HUES6 (cell line): ENCODE measurements around the gene SLC13A4.

ENCODE experiments used
- H3K27ac ChIP-seq: 2 replicates; pipeline ENCODE4 v1.7.0; 2013; ENCODE audit warnings: low read depth, mild to moderate bottlenecking, low read length, inconsistent platforms
- H3K27me3 ChIP-seq: 2 replicates; pipeline ENCODE4 v1.6.1; 2013; ENCODE audit warnings: low read length; ENCODE audit not compliant: control insufficient read depth, insufficient read depth
- H3K36me3 ChIP-seq: 2 replicates; pipeline ENCODE4 v1.6.1; 2013; ENCODE audit warnings: low read length; ENCODE audit not compliant: control insufficient read depth, insufficient read depth
- H3K4me1 ChIP-seq: 2 replicates; pipeline ENCODE4 v1.6.1; 2013; ENCODE audit warnings: low read length; ENCODE audit not compliant: control insufficient read depth, insufficient read depth
- H3K4me3 ChIP-seq: 2 replicates; pipeline ENCODE4 v1.5.1; 2013; ENCODE audit warnings: low read depth, low read length
- H3K9ac ChIP-seq: one replicate; pipeline ENCODE4 v1.6.1; 2013; ENCODE audit warnings: mild to moderate bottlenecking, low read length
- H3K9me3 ChIP-seq: 2 replicates; pipeline ENCODE4 v1.6.1; 2013; ENCODE audit warnings: low read depth, low read length; ENCODE audit not compliant: control insufficient read depth, insufficient read depth

Gene SLC13A4

DNA sequence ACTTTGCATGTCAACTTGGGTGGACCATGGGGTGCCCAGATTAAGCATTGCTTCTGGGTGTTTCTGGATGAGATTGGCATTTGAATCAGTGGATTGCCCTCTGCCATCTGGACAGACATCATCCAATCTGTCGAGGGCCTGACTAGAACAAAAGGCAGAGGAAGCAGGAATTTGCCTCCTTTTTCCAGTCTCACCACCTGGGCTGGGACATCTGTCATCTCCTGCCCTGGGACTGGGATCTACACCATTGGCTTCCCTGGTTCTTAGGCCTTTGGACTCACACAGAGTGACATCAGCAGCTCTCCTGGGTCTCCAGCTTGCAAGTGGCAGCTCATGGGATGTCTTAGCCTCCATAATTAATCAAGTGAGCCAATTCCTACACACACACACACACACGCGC lies 10.3 kb downstream of the SLC13A4 start:
- Histone ChIP-seq H3K4me1 (peaks cover 25% of the 10 kb centered on the region), H3K9me3 (no peaks in the 10 kb centered on the region), H3K27me3 (no peaks in the 10 kb centered on the region), H3K9ac (no peak overlapping the region), H3K27ac (no peak overlapping the region), H3K4me3 (no peak overlapping the region), H3K36me3 (no peaks in the 10 kb centered on the region)

DNA sequence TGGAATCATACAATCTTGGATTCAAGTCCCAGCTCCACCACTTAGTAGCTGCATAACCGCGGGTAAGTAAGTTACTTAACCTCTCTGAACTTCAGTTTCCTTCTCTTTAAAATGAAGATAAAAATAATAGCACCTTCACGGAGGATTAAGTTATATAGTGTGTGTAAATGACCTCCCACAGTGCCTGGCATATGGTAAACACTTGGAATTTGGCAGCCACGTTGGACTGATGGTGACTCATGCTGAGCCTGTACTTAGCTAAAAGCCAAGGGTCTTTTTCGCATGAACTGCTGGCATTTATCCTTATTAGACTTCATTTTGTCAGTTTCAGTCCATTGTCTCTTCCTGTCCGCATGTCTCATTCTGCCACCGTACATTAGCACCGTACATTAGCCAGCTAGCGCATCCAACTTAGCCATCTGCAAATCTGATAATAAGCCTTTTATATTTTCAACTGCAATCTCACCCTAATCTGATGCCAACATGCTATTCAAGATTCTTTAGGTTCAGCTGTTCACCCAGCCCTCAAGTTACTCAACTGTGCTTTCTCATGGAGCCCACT lies 11.2 kb downstream of the SLC13A4 start:
- peaks cover 27% of the 10 kb centered on the region for H3K4me1 ChIP-seq
- H3K27me3 ChIP-seq, result no peaks in the 10 kb centered on the region
- no peaks in the 10 kb centered on the region for H3K9me3 ChIP-seq
- no peak overlapping the region for H3K9ac ChIP-seq
- no peaks in the 10 kb centered on the region for H3K36me3 ChIP-seq
- H3K27ac ChIP-seq, result no peak overlapping the region
- H3K4me3 ChIP-seq, result no peak overlapping the region

DNA sequence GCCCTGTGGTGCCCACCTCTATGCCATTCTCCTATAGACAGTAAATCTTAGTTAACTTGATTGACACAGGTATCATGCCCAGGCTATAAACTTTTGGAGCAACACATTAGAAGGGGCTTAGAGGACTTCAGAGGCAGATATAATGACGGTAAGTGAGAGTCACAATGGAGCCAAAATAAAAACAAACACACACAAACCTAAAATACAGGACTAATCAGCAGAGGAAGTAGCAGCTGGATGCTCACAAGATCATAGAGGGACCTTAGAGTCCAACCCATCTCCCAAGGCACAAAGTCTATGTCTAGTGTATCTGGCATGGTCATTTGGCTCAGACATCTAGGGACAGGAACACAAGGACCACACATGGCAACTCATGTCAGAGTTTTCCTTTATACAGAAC lies 12.3 kb downstream of the SLC13A4 start:
- H3K9me3 ChIP-seq, result no peaks in the 10 kb centered on the region
- no peak overlapping the region for H3K4me3 ChIP-seq
- H3K9ac ChIP-seq, result no peak overlapping the region
- peaks cover 33% of the 10 kb centered on the region for H3K4me1 ChIP-seq
- no peaks in the 10 kb centered on the region for H3K27me3 ChIP-seq
- H3K36me3 ChIP-seq, result no peaks in the 10 kb centered on the region
- H3K27ac ChIP-seq, result no peak overlapping the region

DNA sequence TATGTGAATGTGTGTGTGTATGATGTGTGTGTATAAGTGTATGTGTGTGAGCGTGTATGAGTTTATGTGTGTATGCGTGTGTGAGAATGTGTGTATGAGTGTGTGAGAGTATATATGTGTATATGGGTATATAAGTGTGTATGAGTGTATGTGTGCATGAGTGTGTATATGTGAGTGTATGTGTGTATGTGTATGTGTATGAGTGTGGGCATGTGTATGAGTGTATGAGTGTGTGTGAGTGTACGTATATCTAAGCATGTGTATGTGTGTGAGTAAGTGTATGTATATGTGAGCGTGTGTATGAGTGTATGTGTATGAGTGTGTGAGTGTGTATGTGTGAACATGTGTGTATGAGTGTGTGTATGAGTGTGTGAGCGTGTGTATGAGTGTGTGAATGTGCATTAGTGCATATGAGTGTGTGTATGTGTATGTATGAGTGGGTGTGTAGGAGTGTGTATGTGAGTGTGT lies 12.9 kb downstream of the SLC13A4 start:
- Histone ChIP-seq H3K4me3 (no peak overlapping the region), H3K9ac (no peak overlapping the region), H3K27ac (no peak overlapping the region)

DNA sequence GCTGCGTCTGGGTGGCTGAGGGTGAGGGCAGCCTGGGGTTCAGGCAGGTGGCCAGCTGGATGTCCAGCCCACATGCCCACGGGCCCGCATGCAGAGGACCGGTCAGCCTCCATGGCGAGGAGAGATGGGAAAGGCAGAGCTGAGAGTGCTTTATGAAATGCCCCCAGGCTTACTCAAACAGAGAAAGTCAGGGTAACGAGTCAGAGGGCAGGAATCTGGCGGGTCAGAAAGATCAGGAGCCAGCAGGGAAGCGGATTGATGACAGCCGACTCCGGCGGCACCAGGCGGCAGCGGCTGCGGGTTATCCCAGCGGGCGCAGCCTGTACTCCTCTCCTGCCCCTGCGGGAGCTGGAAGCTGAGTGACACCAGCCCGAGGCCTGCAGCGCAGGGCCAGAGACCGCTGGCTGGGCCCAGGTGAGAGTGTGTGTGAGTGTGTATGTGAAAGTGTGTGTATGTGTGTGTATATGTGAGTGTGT lies 13.4 kb downstream of the SLC13A4 start:
- Histone ChIP-seq H3K27ac (no peak overlapping the region), H3K4me1 (peaks cover 35% of the 10 kb centered on the region), H3K36me3 (no peaks in the 10 kb centered on the region), H3K9me3 (no peaks in the 10 kb centered on the region), H3K9ac (peak overlapping the region; percentile 39), H3K27me3 (no peaks in the 10 kb centered on the region), H3K4me3 (peak overlapping the region; percentile 11; the same call in 1 of the 2 replicates)

More for the DNA sequence above, 12.9 kb downstream of the SLC13A4 start:
- no peaks in the 10 kb centered on the region for H3K36me3 ChIP-seq
- H3K9me3 ChIP-seq, result no peaks in the 10 kb centered on the region
- H3K4me1 ChIP-seq, result peaks cover 35% of the 10 kb centered on the region
- no peaks in the 10 kb centered on the region for H3K27me3 ChIP-seq

DNA sequence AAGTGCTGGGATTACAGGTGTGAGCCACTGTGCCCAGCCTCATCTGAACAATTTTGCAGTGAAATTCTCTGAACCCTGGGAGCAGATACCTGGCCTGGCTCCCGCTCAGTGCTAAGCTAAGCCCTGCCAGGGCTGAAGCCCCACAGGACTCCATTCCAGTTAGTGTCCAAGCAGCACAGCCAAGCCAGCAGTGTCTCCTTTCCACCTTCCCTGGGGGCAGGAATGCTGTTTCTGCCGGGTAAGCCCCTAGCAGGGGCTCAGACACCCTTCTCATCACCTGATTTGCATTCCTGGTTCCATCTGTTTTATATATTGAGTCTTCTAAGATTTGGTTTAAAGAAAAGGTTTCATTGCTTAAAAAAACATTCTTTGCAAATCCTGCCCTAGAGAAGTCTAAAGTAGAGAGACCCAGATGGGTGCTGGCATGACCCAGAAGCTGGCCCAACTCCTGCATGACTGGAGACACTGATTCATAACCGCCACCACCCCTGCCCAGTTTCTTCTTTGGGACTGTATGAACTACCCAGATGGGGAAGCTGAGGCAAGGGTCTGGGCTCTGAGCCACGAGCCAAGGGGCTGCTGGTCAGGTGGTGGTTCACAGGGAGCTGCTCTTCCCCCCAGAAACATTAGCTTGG lies 14.0 kb downstream of the SLC13A4 start:
- peak overlapping the region; percentile 11; the same call in 1 of the 2 replicates for H3K4me3 ChIP-seq
- H3K36me3 ChIP-seq, result no peaks in the 10 kb centered on the region
- H3K27me3 ChIP-seq, result no peaks in the 10 kb centered on the region
- peaks cover 35% of the 10 kb centered on the region for H3K4me1 ChIP-seq
- no peaks in the 10 kb centered on the region for H3K9me3 ChIP-seq
- H3K27ac ChIP-seq, result no peak overlapping the region
- peak overlapping the region; percentile 39 for H3K9ac ChIP-seq

DNA sequence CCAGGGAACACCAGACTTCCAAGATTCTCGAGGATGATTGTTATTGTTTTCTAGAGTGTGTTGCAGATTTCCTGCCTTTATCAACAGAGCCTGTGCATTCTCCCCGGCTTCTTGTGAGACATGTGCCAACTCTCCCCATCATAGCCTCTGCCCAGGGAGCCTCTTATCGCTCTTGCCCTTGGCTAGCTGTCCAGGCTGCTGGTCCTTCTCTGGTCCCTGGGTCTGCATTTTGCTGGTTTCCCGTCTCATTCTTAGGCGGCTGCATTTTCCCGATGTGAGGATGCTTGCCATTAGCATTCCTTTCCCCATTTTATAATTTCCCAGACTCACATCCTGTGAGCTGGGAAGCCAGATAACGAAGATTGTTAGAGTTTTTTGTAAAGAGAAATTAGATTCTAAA lies 15.2 kb downstream of the SLC13A4 start:
- no peak overlapping the region for H3K9ac ChIP-seq
- no peaks in the 10 kb centered on the region for H3K36me3 ChIP-seq
- peaks cover 35% of the 10 kb centered on the region for H3K4me1 ChIP-seq
- H3K27ac ChIP-seq, result no peak overlapping the region
- H3K9me3 ChIP-seq, result no peaks in the 10 kb centered on the region
- no peaks in the 10 kb centered on the region for H3K27me3 ChIP-seq
- no peak overlapping the region for H3K4me3 ChIP-seq

DNA sequence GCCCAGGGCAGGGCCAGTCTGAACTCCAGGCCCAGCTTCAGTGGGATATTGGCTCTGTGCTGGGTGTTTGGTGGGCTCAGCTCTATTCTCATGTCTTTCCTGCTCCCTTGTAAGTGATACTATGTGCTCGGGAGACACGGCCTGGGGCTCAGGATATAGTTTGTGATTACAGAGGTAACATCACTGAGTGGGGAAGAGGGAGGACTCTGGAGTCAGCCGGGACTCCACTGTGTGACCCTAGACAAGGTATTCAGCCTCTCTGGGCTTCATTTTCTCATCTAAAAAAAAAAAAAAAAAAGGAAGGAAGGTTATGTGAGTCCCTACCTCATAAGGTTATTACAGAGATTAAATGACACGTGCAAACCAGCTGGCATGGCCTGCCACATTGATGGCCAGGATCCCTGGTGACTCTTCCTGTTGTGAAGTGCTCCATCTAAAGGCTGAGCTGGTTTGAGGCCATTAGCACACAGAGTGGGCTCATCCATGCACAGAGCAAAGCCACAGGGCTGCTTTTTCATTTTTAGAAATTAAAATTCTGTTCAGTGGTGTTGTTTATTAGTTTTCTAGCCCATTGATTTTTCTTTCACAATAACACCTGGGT lies 15.7 kb downstream of the SLC13A4 start:
- H3K4me1 ChIP-seq, result peaks cover 35% of the 10 kb centered on the region
- H3K27me3 ChIP-seq, result no peaks in the 10 kb centered on the region
- no peak overlapping the region for H3K27ac ChIP-seq
- H3K4me3 ChIP-seq, result no peak overlapping the region
- H3K9ac ChIP-seq, result no peak overlapping the region
- no peaks in the 10 kb centered on the region for H3K36me3 ChIP-seq
- H3K9me3 ChIP-seq, result no peaks in the 10 kb centered on the region

DNA sequence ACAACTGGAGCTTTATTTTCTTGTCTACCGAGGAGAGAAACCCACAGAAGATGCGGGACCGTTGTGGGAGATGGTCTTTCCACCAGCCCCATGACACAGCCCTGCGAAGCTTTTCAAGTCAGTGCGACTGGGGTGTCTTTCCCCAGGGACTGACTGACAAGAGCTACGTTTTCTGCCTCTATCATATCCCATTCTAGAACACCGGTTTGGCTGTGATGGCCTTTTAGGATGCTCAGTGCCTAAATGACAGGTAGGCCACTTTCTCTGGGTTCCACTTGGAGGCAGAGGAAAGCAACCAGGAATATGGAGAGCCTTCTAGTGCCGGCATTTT lies 16.9 kb downstream of the SLC13A4 start:
- Histone ChIP-seq H3K9me3 (no peaks in the 10 kb centered on the region), H3K27me3 (no peaks in the 10 kb centered on the region), H3K27ac (no peak overlapping the region), H3K9ac (no peak overlapping the region), H3K36me3 (no peaks in the 10 kb centered on the region), H3K4me3 (no peak overlapping the region), H3K4me1 (peaks cover 32% of the 10 kb centered on the region)

DNA sequence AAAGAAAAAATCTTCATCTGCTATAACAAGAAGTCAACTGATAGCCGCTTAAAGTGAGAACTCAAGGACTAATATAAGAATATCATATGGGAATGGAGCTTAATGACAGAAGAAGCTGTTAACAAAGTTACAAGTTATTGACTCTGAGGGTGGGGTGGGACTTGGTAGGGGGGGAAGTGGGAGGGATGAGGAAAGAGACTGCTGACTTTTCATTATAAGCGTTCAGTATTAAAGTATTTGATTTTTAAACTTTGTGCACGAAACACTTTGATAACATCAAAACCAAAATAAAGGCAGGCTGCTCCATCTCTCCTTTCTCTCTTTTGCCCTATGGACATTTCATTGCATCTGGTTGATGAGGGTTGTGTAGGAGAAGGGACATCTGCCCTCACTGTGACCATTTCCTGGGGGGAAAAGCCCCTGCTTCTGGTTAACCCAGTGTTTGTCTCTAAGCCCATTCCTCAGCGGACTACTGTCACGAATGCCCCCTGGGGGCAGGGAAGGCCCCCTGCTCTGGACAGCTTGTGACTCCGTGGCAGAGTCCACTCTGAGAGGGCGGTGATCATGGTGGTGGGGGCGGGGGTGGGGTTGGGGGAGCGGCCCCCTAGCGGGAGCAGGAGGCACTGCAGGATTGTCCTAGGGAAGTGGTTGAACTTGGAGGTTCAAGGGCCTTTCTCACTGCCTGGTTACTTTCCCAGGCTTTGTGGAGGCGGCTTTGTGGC lies 17.4 kb downstream of the SLC13A4 start:
- Histone ChIP-seq H3K27me3 (no peaks in the 10 kb centered on the region), H3K36me3 (no peaks in the 10 kb centered on the region), H3K27ac (no peak overlapping the region), H3K9me3 (no peaks in the 10 kb centered on the region), H3K9ac (no peak overlapping the region), H3K4me3 (peak overlapping the region; percentile 44), H3K4me1 (peaks cover 32% of the 10 kb centered on the region)

DNA sequence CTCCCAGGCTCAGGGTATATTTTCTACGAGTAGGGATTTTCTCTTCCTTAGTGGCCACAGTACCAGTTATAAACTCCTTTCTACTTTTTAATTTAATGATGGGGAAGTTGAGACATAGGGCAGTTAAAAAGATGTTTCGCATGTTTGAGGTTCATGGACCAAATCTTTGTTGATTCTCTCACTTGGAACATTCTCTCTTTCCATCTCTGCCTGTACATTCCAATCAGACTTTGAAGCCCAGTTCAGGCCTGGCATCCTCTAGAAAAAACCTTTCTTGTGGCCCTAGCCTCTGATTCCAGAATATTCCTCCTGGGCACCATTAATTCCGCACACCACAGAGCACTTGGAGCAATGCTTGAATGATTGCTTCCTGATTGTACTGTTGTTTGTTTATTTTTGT lies 18.5 kb downstream of the SLC13A4 start:
- H3K27me3 ChIP-seq, result no peaks in the 10 kb centered on the region
- no peak overlapping the region for H3K4me3 ChIP-seq

More for the DNA sequence above, 18.5 kb downstream of the SLC13A4 start:
- peaks cover 25% of the 10 kb centered on the region for H3K4me1 ChIP-seq
- H3K27ac ChIP-seq, result no peak overlapping the region
- H3K9me3 ChIP-seq, result no peaks in the 10 kb centered on the region
- no peak overlapping the region for H3K9ac ChIP-seq
- no peaks in the 10 kb centered on the region for H3K36me3 ChIP-seq
